HEK293 (cell line): ENCODE data around the gene SLC8A3.
A peak's percentile ranks its signal among the peaks of the same experiment; 100 is the strongest.

ENCODE experiments used
- CTCF ChIA-PET: fragments of 350-600 bp; formaldehyde crosslinking; extraction: SDS; loops from one replicate; lab custom pipeline; 2021; ENCODE audit warnings: antibody characterized with exemption; lab: Yijun Ruan, JAX
- POLR2A ChIA-PET: fragments of 300-600 bp; formaldehyde crosslinking; extraction: SDS; loops from one replicate; lab custom pipeline; 2020; ENCODE audit warnings: antibody characterized with exemption, inconsistent platforms; lab: Yijun Ruan, JAX
- H3K27ac ChIP-seq: fragments of 200-500 bp; sonication (Bioruptor generic); 2 replicates; pipeline ENCODE4 v1.5.1; 2014; ENCODE audit warnings: low read depth, low read length, control low read depth, inconsistent platforms; ENCODE audit errors: extremely low read depth
- H3K36me3 ChIP-seq, 2 experiments: fragments of 200-500 bp in 1 of 2; sonication (Bioruptor generic) in 1 of 2; 1 replicate in 1 of 2; 2 replicates in 1 of 2; pipeline ENCODE4 v1.5.1; 2014 to 2017; ENCODE audit warnings: inconsistent platforms in 2 of 2, low read length in 2 of 2; ENCODE audit not compliant: control insufficient read depth in 2 of 2, insufficient read depth in 1 of 2
- H3K4me1 ChIP-seq: fragments of 200-500 bp; sonication (Bioruptor generic); 2 replicates; pipeline ENCODE4 v1.5.1; 2014; ENCODE audit warnings: mild to moderate bottlenecking, low read length, inconsistent platforms; ENCODE audit not compliant: control insufficient read depth, insufficient read depth
- H3K4me3 ChIP-seq: 2 replicates; pipeline ENCODE4 v1.5.1; 2011; ENCODE audit warnings: low read depth, mild to moderate bottlenecking, control low read depth, low read length, moderate library complexity
- H3K9me3 ChIP-seq: fragments of 200-500 bp; sonication (Bioruptor generic); 2 replicates; pipeline ENCODE4 v1.5.1; 2014; ENCODE audit warnings: low read depth, low read length, inconsistent platforms; ENCODE audit not compliant: control insufficient read depth, insufficient read depth
- KLF10 ChIP-seq: fragments of 450-650 bp; IDR thresholded peaks from 2 replicates; pipeline ENCODE4 v1.5.1; 2018; ENCODE audit warnings: missing biosample characterization, mild to moderate bottlenecking, missing genetic modification characterization
- KLF9 ChIP-seq: fragments of 450-650 bp; formaldehyde crosslinking; IDR thresholded peaks from 2 replicates; pipeline ENCODE4 v1.5.1; 2016; ENCODE audit warnings: missing biosample characterization, missing genetic modification characterization, low read depth
- MYNN ChIP-seq: fragments of 450-650 bp; formaldehyde crosslinking; IDR thresholded peaks from 2 replicates; pipeline ENCODE4 v1.5.1; 2016; ENCODE audit warnings: missing biosample characterization, missing genetic modification characterization, borderline replicate concordance
- OSR2 ChIP-seq: fragments of 450-650 bp; formaldehyde crosslinking; IDR thresholded peaks from 2 replicates; pipeline ENCODE4 v1.5.1; 2016; ENCODE audit warnings: missing biosample characterization, missing genetic modification characterization
- OVOL3 ChIP-seq: fragments of 450-650 bp; formaldehyde crosslinking; IDR thresholded peaks from 2 replicates; pipeline ENCODE4 v1.5.1; 2016; ENCODE audit warnings: missing biosample characterization, missing genetic modification characterization
- SCRT2 ChIP-seq: fragments of 450-650 bp; formaldehyde crosslinking; IDR thresholded peaks from 2 replicates; pipeline ENCODE4 v1.5.1; 2016; ENCODE audit warnings: missing biosample characterization, missing genetic modification characterization
- ZNF211 ChIP-seq: fragments of 450-650 bp; formaldehyde crosslinking; IDR thresholded peaks from 2 replicates; pipeline ENCODE4 v1.5.1; 2016; ENCODE audit warnings: low read depth, missing biosample characterization, missing genetic modification characterization
- ZNF23 ChIP-seq: fragments of 450-650 bp; formaldehyde crosslinking; IDR thresholded peaks from 2 replicates; pipeline ENCODE4 v1.5.1; 2016; ENCODE audit warnings: missing biosample characterization, missing genetic modification characterization, borderline replicate concordance
- ZNF239 ChIP-seq: fragments of 450-650 bp; formaldehyde crosslinking; IDR thresholded peaks from 2 replicates; pipeline ENCODE4 v1.5.1; 2016; ENCODE audit warnings: missing biosample characterization, missing genetic modification characterization
- ZNF324 ChIP-seq: fragments of 450-650 bp; formaldehyde crosslinking; IDR thresholded peaks from 2 replicates; pipeline ENCODE4 v1.5.1; 2016; ENCODE audit warnings: missing biosample characterization, missing genetic modification characterization
- ZNF513 ChIP-seq: fragments of 450-650 bp; IDR thresholded peaks from 2 replicates; pipeline ENCODE4 v1.5.1; 2018; ENCODE audit warnings: missing biosample characterization, missing genetic modification characterization
- ZNF514 ChIP-seq: fragments of 450-650 bp; formaldehyde crosslinking; IDR thresholded peaks from 2 replicates; pipeline ENCODE4 v1.5.1; 2016; ENCODE audit warnings: missing biosample characterization, missing genetic modification characterization
- ZNF555 ChIP-seq: fragments of 450-650 bp; formaldehyde crosslinking; conservative IDR thresholded peaks from 2 replicates; pipeline ENCODE4 v1.5.1; 2017; ENCODE audit warnings: missing biosample characterization, mild to moderate bottlenecking, missing genetic modification characterization, inconsistent platforms
- ZNF660 ChIP-seq: fragments of 450-650 bp; IDR thresholded peaks from 2 replicates; pipeline ENCODE4 v1.5.1; 2018; ENCODE audit warnings: missing biosample characterization, mild to moderate bottlenecking, missing genetic modification characterization
- ZXDB ChIP-seq: fragments of 450-650 bp; formaldehyde crosslinking; IDR thresholded peaks from 2 replicates; pipeline ENCODE4 v1.5.1; 2016; ENCODE audit warnings: missing biosample characterization, missing genetic modification characterization
- TF ChIP-seq, protein P1 (sequence below): fragments of 450-650 bp; formaldehyde crosslinking; IDR thresholded peaks from 2 replicates; pipeline ENCODE4 v1.5.1; 2016; ENCODE audit warnings: missing biosample characterization, missing genetic modification characterization
- TF ChIP-seq, protein P2 (sequence below): fragments of 450-650 bp; formaldehyde crosslinking; IDR thresholded peaks from 2 replicates; pipeline ENCODE4 v1.5.1; 2016; ENCODE audit warnings: missing biosample characterization, missing genetic modification characterization
- TF ChIP-seq, protein P3 (sequence below): fragments of 450-650 bp; formaldehyde crosslinking; IDR thresholded peaks from 2 replicates; pipeline ENCODE4 v1.5.1; 2017; ENCODE audit warnings: missing biosample characterization, missing genetic modification characterization

The SLC8A3 gene

GRCh38 chr14:70013271-70013873 is 175.4 kb downstream of the SLC8A3 start:
- H3K9me3 ChIP-seq, result no peaks in the 10 kb centered on the region
- peaks cover 8% of the 10 kb centered on the region for H3K4me1 ChIP-seq
- POLR2A ChIA-PET, result interaction anchor here (1.3 kb wide), 1 partner anchor 134 kb away, joined by 5 read pairs; the partner anchor contains the start of gene SMOC1
- H3K27ac ChIP-seq, result no peak overlapping the region
- CTCF ChIA-PET, result interaction anchor here (0.5 to 3.4 kb wide), 34 partner anchors 8 to 478 kb away, joined by 3 to 37 read pairs (median 4); partner anchors contain the start of gene SMOC1
- peaks cover 0 to 47% of the 10 kb centered on the region in 2 experiments; a peak in 2 of 3 replicates for H3K36me3 ChIP-seq
- no peak overlapping the region for H3K4me3 ChIP-seq
- TF ChIP-seq ZXDB (tag by site-specific recombination) (no peak), ZNF239 (tag by site-specific recombination) (no peak), ZNF23 (tag by site-specific recombination) (no peak), ZNF660 (tag by site-specific recombination) (0 out of 2 replicates have a peak, but pooled peaks have one; percentile 26)
- TF ChIP-seq, protein P1, sequence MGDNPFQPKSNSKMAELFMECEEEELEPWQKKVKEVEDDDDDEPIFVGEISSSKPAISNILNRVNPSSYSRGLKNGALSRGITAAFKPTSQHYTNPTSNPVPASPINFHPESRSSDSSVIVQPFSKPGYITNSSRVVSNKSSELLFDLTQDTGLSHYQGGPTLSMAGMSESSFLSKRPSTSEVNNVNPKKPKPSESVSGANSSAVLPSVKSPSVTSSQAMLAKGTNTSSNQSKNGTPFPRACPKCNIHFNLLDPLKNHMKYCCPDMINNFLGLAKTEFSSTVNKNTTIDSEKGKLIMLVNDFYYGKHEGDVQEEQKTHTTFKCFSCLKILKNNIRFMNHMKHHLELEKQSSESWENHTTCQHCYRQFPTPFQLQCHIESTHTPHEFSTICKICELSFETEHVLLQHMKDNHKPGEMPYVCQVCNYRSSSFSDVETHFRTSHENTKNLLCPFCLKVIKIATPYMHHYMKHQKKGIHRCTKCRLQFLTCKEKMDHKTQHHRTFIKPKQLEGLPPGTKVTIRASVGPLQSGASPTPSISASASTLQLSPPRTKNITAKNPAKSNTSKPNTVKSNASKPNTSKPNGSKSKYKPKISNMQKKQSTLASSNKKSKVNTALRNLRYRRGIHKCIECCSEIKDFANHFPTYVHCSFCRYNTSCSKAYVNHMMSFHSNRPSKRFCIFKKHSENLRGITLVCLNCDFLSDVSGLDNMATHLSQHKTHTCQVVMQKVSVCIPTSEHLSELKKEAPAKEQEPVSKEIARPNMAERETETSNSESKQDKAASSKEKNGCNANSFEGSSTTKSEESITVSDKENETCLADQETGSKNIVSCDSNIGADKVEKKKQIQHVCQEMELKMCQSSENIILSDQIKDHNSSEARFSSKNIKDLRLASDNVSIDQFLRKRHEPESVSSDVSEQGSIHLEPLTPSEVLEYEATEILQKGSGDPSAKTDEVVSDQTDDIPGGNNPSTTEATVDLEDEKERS (tag by site-specific recombination), result no peak
- TF ChIP-seq, protein P2, sequence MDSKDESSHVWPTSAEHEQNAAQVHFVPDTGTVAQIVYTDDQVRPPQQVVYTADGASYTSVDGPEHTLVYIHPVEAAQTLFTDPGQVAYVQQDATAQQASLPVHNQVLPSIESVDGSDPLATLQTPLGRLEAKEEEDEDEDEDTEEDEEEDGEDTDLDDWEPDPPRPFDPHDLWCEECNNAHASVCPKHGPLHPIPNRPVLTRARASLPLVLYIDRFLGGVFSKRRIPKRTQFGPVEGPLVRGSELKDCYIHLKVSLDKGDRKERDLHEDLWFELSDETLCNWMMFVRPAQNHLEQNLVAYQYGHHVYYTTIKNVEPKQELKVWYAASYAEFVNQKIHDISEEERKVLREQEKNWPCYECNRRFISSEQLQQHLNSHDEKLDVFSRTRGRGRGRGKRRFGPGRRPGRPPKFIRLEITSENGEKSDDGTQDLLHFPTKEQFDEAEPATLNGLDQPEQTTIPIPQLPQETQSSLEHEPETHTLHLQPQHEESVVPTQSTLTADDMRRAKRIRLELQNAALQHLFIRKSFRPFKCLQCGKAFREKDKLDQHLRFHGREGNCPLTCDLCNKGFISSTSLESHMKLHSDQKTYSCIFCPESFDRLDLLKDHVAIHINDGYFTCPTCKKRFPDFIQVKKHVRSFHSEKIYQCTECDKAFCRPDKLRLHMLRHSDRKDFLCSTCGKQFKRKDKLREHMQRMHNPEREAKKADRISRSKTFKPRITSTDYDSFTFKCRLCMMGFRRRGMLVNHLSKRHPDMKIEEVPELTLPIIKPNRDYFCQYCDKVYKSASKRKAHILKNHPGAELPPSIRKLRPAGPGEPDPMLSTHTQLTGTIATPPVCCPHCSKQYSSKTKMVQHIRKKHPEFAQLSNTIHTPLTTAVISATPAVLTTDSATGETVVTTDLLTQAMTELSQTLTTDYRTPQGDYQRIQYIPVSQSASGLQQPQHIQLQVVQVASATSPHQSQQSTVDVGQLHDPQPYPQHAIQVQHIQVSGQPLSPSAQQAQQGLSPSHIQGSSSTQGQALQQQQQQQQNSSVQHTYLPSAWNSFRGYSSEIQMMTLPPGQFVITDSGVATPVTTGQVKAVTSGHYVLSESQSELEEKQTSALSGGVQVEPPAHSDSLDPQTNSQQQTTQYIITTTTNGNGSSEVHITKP, result peak; percentile 57

GRCh38 chr14:70011708-70012107 is 177.0 kb downstream of the SLC8A3 start:
- no peak overlapping the region for H3K4me3 ChIP-seq
- POLR2A ChIA-PET, result interaction anchor here (1.6 kb wide), 1 partner anchor 133 kb away, joined by 7 read pairs; the partner anchor contains the start of gene SMOC1
- CTCF ChIA-PET, result interaction anchor here (0.7 to 3.4 kb wide), 10 partner anchors 10 to 196 kb away, joined by 3 to 37 read pairs (median 6); partner anchors contain the start of gene SMOC1

More at GRCh38 chr14:70011708-70012107, 177.0 kb downstream of the SLC8A3 start:
- no peaks in the 10 kb centered on the region for H3K9me3 ChIP-seq
- H3K4me1 ChIP-seq, result peaks cover 14% of the 10 kb centered on the region
- peaks cover 0 to 42% of the 10 kb centered on the region in 2 experiments; a peak in 2 of 3 replicates for H3K36me3 ChIP-seq
- TF ChIP-seq MYNN (no peak), ZNF514 (tag by site-specific recombination) (no peak), KLF10 (tag by site-specific recombination) (no peak), OVOL3 (tag by site-specific recombination) (no peak), OSR2 (tag by site-specific recombination) (no peak), SCRT2 (tag by site-specific recombination) (no peak), KLF9 (tag by site-specific recombination) (no peak), ZNF555 (tag by site-specific recombination) (no peak), ZNF211 (tag by site-specific recombination) (no peak), ZNF513 (tag by site-specific recombination) (no peak), ZNF324 (tag by site-specific recombination) (no peak)
- TF ChIP-seq, protein P3, sequence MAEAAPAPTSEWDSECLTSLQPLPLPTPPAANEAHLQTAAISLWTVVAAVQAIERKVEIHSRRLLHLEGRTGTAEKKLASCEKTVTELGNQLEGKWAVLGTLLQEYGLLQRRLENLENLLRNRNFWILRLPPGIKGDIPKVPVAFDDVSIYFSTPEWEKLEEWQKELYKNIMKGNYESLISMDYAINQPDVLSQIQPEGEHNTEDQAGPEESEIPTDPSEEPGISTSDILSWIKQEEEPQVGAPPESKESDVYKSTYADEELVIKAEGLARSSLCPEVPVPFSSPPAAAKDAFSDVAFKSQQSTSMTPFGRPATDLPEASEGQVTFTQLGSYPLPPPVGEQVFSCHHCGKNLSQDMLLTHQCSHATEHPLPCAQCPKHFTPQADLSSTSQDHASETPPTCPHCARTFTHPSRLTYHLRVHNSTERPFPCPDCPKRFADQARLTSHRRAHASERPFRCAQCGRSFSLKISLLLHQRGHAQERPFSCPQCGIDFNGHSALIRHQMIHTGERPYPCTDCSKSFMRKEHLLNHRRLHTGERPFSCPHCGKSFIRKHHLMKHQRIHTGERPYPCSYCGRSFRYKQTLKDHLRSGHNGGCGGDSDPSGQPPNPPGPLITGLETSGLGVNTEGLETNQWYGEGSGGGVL, result no peak
- H3K27ac ChIP-seq, result peak overlapping the region; percentile 32; the same call in 1 of the 2 replicates
